Measurements from ENCODE around the gene KCNH8.
"Not testable (repeated sequence)": the region's sequence is repeated elsewhere in the genome, so short reads cannot be mapped to it uniquely, and the experiment has no call there.

Gene KCNH8

GRCh38 chr3:19147905-19148767, at the start of gene KCNH8:
Gene KCNH8 (plus strand): TSS chr3:19148510. CDS start chr3:19148720, 210 bp downstream.
- no peak for DNase-seq (ENCODE audit: low read depth)

DNA sequence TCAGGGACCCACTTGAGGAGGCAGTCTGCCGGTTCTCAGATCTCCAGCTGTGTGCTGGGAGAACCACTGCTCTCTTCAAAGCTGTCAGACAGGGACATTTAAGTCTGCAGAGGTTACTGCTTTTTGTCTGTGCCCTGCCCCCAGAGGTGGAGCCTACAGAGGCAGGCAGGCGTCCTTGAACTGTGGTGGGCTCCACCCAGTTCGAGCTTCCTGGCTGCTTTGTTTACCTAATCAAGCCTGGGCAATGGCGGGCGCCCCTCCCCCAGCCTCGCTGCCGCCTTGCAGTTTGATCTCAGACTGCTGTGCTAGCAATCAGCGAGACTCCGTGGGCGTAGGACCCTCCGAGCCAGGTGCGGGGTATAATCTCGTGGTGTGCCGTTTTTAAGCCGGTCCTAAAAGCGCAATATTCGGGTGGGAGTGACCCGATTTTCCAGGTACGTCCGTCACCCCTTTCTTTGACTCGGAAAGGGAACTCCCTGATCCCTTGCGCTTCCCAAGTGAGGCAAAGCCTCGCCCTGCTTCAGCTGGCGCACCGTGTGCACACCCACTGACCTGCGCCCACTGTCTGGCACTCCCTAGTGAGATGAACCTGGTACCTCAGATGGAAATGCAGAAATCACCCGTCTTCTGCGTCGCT, 45.5 kb upstream of the KCNH8 start:
- not testable (repeated sequence) for DNase-seq (ENCODE audit: low read depth)

GRCh38 chr3:19103510-19103909, 44.8 kb upstream of the KCNH8 start:
- DNase-seq (ENCODE audit: low read depth) = no peak

DNA sequence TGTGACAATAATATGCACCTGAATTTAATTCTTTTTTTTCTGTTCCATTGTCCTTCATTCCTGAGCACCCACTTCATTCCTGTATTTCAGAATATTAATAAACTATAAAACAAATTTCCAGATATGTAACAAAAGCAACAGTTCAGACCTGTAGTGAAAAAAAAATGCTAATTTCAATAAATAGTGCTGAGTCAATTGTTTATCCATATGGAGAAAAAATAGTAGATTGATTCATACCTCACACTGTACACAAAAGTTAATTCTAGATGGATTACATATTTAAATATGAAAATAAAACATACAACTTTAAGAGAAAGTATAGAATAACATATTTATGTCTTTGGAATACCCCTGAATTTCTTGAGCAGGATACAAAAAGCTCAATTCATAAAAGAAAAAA, 43.9 kb upstream of the KCNH8 start:
- DNase-seq (ENCODE audit: low read depth) = no peak

GRCh38 chr3:19105826-19106225, 42.5 kb upstream of the KCNH8 start:
- DNase-seq (ENCODE audit: low read depth) = no peak

DNA sequence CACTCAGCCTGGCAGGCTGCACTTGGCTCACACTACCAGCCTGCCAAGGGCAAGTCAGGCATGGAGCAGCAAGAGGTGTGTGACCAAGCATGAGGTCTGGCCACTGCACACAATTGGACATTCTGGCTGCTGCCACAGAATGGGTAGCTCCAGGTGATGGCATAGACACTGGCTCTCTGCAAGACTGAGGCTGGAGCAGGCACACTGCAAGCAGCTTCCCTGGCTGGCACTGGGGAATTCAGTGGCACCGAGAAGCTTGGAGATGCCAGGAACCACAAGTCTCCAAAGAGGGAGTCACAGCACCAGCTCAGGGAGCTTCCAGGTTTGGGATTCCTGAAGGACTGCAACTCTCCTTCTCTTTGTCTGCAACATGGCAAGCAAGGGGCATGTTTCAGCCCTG, 42.0 kb upstream of the KCNH8 start:
- no peak for DNase-seq (ENCODE audit: low read depth)

DNA sequence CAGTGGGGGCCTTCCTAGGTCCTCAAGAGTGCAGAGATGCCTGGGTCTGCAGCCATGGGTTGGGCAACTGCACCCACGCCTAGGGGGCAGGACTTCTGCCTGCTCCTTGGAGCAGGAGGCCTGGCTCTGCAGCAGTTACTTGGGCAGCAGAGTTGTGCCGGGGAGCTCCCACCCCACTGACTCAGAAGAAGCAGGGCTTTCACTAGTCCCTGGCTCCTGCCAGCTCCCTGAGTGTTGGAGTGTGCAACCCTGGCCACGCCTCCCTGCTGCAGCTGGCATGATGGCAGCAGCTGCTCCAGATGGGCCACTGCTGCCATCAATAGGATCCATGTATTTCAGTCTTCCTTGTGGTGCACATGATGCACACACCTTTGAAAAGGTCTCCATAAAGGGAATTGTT, 40.6 kb upstream of the KCNH8 start:
- DNase-seq (ENCODE audit: low read depth) = no peak

DNA sequence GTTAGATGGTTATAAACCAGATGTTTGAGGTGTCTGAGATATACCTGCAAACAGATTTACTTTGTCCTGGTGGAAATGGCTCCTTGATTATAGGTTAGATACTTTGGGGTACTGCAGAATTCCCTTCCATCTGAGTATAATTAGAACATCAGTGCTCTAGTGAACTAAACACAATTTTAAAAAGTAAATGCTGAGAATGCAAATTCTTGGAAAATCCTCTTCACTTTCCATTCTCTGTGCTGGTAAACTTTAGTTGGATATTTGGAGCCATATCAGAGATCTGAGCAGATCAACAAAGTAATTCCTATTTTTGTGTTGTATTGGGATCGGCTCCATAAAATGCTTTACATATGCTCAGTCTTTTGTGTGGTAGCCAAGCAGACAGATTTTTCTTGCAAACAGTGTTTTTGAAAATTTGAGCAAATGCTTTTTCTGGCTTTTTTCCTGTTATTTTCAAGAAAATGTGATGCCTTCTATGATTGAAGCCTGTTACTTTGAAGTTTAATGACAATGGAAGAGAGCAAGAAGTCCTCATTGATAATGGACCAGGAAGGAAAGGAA, 37.9 kb upstream of the KCNH8 start:
- no peak for DNase-seq (ENCODE audit: low read depth)

DNA sequence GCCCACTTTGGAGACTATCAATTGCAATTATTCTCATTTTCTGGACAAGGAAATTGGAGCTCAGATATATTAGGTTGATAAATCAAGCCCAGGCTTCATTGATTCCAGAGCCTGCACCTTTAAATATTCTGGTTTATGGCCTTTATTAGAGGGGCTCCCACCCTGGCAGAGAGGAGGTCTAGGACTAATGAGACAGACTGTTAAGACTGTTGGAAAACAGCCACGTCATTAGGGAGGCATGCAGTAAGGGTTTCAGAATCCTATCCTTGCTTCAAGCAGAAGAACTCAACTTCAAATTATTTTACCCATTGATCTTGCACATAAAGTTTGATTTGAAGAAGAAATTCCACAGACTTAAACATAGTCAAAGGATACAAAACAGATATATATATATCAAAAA, 33.8 kb upstream of the KCNH8 start:
- DNase-seq (ENCODE audit: low read depth) = no peak

GRCh38 chr3:19116239-19116638, 32.1 kb upstream of the KCNH8 start:
- no peak for DNase-seq (ENCODE audit: low read depth)

GRCh38 chr3:19124752-19125151, 23.6 kb upstream of the KCNH8 start:
- no peak for DNase-seq (ENCODE audit: low read depth)

DNA sequence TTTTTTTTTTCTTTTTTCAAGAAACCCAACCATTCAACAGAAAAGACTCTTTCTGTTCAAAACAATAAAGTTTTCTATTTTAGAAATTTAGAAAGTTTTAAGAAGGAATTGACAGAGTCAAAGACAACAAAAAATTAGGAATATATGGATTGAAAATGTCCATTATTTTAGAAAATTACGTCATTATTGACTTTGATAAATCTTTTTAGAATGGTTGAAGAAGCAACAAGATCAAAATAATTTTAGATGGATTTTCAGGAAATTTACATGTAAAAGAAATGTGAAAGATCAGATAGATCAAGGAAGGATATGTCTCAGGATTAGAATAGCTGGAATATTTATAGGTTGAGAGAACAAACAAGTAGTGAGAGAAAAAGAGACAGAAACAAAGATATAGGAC, 8.4 kb upstream of the KCNH8 start:
- DNase-seq (ENCODE audit: low read depth) = no peak

GRCh38 chr3:19146685-19147650, 1.3 kb upstream of the KCNH8 start:
- DNase-seq (ENCODE audit: low read depth) = no peak

GRCh38 chr3:19148768-19149091, 420 bp downstream of the KCNH8 start:
- DNase-seq (ENCODE audit: low read depth) = no peak

- no peak for DNase-seq (ENCODE audit: low read depth)
These were observed 1.1 kb downstream of the KCNH8 start for GRCh38 chr3:19149368-19149767.

- DNase-seq (ENCODE audit: low read depth) = no peak
These were observed 2.9 kb downstream of the KCNH8 start for GRCh38 chr3:19151171-19151570.

GRCh38 chr3:19154693-19155250, 6.5 kb downstream of the KCNH8 start:
- no peak for DNase-seq (ENCODE audit: low read depth)

DNA sequence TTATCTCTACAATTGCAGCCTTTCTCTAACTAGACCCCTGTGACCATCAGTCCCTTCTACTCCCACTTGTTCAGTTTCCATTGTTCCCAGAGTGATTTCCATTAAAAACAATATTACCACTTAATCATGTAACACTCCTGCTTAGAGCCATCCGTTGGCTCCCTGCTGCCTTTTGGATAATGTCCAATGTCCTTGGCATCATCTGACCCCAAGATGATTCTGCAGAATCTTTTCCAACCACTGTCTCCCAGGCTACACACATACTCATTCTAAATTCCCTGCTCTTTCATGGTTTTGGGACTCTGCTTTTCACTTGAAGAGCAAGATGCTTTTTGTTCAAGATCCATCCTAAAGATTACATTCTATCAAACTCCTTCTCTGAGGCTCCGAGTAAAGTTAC, 7.1 kb downstream of the KCNH8 start:
- no peak for DNase-seq (ENCODE audit: low read depth)

GRCh38 chr3:19159966-19160635, 11.8 kb downstream of the KCNH8 start:
- no peak for DNase-seq (ENCODE audit: low read depth)

GRCh38 chr3:19165654-19166053, 17.3 kb downstream of the KCNH8 start:
- DNase-seq (ENCODE audit: low read depth) = no peak

GRCh38 chr3:19171794-19172193, 23.5 kb downstream of the KCNH8 start:
- DNase-seq (ENCODE audit: low read depth) = no peak
